ENCODE measurements around the gene APLN.

The APLN gene

GRCh38 chrX:129661369-129661768 lies 6.6 kb upstream of the APLN start:
- no peak for DNase-seq (ENCODE audit: low spot score)

GRCh38 chrX:129659861-129660260 lies 5.1 kb upstream of the APLN start:
- DNase-seq (ENCODE audit: low spot score): no peak

DNA sequence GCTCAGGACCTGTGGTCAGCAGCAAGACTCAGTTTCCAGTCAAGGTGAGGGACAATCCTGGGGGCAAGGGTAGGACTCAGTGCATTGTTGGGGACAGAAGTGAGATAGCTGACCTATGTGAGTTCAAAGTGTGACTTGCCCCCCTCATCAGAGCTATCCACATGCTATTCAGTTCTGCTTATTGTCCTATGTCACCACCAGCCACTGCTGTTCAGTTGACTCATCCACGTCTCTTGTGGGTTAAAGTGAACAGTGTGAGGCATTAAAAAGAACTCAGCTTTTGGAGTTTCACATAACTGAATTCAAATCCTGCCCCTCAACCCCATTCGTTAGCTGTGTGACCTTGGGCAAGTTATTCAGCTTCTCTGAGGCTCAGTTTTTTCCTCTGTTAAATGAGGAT lies 4.4 kb upstream of the APLN start:
- DNase-seq (ENCODE audit: low spot score): no peak

DNA sequence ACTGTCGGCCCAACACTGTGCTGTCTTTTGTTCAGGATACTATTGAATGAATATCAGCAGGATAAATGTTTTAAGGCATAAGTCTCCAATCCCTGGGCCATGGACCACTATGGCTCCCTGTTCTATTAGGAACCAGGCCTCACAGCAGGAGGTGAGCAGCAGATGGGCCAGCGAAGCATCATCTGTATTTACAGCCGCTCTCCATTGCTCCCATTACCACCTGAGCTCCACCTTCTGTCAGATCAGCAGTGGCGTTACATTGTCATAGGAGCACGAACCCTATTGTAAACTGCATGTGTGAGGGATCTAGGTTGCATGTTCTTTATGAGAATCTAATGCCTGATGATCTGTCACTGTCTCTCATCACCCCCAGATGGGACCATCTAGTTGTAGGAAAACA lies 3.7 kb upstream of the APLN start:
- DNase-seq (ENCODE audit: low spot score): no peak

- DNase-seq (ENCODE audit: low spot score): no peak
These were observed 942 bp upstream of the APLN start for GRCh38 chrX:129655547-129656249.

DNA sequence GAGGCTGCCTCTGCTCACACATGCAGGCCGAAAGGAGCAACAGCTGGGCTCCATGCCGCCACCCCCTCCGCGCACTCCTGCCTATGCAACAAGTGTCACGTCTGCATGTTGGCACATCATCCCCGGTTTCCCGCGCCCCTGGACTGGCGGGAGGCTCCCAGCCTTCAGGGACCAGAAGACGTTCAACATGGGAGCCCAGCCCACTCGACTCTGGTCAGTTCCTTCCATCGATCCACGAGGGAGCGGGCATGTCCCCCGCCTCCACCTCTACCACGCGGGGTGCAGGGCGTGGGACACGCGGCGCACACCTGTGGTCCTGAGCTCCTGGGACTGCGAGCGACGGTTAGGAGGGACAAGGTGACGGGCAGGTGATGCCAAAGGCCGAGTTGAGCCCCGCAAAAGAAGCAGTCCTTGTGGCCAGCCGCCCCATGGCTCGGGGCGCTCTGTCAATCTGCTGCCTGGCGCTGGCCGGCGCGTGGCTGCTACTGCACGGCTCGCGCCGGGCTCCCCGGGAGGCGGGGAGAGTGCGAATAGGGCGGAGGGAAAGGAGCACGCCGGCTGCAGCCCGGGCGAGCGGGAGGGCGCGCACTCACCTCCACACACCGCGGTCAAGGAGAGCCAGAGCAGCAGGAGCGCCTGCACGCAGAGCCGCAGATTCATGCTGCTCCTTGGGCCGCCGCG lies 645 bp downstream of the APLN start:
- DNase-seq (ENCODE audit: low spot score): peak; percentile 21

GRCh38 chrX:129653181-129653970 lies 1.4 kb downstream of the APLN start:
- DNase-seq (ENCODE audit: low spot score): no peak

DNA sequence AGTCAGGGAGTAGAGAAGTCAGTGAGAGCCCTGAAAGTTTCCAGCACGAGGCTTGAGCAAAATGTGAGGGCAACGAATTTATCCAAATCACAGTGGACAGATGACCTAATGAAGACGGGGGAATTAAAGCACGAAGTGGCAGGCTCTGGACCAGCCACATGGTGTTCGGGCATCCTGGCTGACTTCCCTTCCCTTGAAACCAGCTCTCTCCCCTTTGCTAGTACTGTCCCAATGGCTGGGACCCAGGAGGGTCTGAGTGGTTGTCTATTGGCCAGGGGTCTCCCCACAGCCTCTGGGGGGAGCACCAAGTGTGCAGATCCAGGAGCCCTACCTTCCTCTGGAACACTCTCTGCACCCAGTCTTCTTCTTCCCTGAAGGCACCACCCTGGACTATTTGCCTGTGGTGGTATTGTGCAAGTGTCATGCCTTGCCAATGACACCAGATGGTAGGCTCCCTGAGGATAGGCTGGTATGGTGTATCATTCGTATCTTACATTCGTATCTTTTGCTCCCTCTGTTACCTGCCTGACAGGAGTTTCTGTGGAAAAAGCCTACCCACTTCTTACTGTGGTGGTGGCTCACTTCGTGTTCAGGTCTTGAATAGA lies 2.1 kb downstream of the APLN start:
- no peak for DNase-seq (ENCODE audit: low spot score)

- DNase-seq (ENCODE audit: low spot score): no peak
These were observed 2.8 kb downstream of the APLN start for GRCh38 chrX:129651756-129652564.

DNA sequence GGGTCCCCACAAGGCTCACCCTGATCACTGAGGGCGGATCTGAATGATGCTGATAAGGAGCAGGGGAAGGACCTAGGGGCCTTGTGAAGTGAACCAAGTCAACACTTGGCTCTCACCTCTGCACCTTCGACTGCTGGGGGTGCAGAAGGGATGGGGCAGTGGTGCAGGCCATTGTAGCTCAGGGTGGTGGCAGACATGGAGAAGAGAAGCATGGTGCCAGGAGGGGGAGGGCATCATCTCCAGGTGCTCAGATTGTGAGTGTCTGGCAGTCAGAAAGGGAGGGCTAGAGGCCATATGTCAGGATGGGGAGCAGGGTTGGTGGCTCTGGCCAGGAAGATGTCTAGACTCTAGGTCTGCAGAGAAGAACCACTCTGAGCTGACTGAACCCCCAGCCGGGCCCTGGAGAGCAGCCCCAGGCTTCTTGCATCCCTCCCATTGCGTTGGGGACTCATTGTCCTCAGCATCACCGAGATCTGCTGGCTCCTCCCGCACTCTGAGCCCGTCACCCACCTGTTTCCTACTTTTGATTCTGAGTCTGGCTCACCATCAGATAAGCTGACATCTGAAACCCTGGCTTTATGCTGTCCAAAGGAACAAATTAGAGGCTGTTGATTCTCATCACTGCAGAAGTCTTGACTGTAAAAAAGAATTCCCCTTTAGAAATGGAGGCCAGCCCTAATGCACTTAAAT lies 3.8 kb downstream of the APLN start:
- no peak for DNase-seq (ENCODE audit: low spot score)

- DNase-seq (ENCODE audit: low spot score): no peak
These were observed 4.5 kb downstream of the APLN start for GRCh38 chrX:129650183-129650689.

- DNase-seq (ENCODE audit: low spot score): peak; percentile 34
These were observed 5.2 kb downstream of the APLN start for GRCh38 chrX:129649268-129650182.

GRCh38 chrX:129648514-129649267 lies 6.1 kb downstream of the APLN start:
- no peak for DNase-seq (ENCODE audit: low spot score)

DNA sequence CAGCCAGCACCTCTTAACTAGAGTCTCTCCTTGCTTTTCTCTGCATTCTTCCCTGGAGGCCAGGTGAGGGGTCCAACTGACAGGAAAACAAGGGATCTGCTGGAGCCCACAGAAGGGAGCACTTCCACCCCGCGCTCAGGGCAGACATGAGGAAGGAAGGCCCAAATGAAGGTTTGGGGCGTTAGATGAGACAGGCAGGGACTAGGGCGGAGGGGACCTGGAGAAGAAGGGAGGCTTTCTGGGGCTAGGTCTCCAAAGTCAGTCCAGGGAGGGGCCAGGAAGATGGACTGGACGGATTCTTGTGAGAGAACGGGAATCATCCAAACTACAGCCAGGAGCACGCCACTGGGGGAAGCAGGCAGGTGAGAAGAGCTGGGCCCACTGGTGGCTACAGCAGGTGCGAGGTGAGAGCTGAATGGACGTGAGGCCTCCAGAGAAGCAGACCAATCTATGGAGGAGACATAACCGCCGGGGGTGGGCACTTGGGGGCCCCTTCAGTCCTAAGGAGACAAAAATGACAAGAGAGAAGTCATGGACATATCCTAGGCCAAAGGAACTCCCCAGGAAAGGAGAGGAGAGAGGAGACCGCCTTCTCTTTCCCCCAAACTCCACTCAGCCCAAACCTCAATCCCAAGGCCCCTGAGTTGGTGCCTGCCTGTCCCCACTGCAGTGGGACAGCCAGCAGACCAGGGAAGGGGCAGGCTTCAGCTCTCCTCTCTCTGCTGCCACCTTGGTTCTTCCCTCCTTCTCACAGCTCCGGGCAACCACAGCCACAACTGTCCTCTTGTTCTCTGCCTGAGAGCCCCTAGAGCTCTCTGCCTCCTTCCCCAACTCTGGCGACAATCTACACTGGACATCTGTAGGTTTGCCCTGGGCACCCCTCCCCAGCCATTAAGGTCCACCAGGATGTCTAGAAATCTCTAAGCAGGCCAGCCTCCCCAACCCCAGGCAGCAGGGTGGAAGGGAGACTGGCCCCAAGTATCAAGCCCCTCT lies 7.0 kb downstream of the APLN start:
- no peak for DNase-seq (ENCODE audit: low spot score)

- DNase-seq (ENCODE audit: low spot score): no peak
These were observed 8.0 kb downstream of the APLN start for GRCh38 chrX:129646566-129647417.

GRCh38 chrX:129642641-129643040 lies 12.1 kb downstream of the APLN start:
- no peak for DNase-seq (ENCODE audit: low spot score)

- DNase-seq (ENCODE audit: low spot score): no peak
These were observed 12.8 kb downstream of the APLN start for GRCh38 chrX:129641941-129642340.

Measured in RKO (cell line).